WTC11 (cell line): ENCODE data around the gene DMC1.

Experiments
- CTCF ChIP-seq: fragments of 200-600 bp; IDR thresholded peaks from 2 replicates; pipeline ENCODE4 v1.8.0; 2022; ENCODE audit warnings: antibody characterized with exemption
- KAT7 ChIP-seq: sonication (generic); formaldehyde crosslinking; IDR thresholded peaks from 2 replicates; pipeline ENCODE4 v1.8.1; 2023; ENCODE audit warnings: missing genetic modification reagents, mild to moderate bottlenecking, borderline replicate concordance
- NFYB ChIP-seq: sonication (generic); formaldehyde crosslinking; conservative IDR thresholded peaks from 2 replicates; pipeline ENCODE4 v1.8.0; 2022; ENCODE audit warnings: low read depth, missing genetic modification reagents
- RELA ChIP-seq: sonication (generic); formaldehyde crosslinking; IDR thresholded peaks from 2 replicates; pipeline ENCODE4 v1.8.1; 2022; ENCODE audit warnings: missing genetic modification reagents, mild to moderate bottlenecking, borderline replicate concordance
- SMAD4 ChIP-seq: sonication (generic); formaldehyde crosslinking; IDR thresholded peaks from 2 replicates; pipeline ENCODE4 v1.8.0; 2022; ENCODE audit warnings: mild to moderate bottlenecking, missing genetic modification reagents
- ZNF121 ChIP-seq: sonication (generic); formaldehyde crosslinking; IDR thresholded peaks from 2 replicates; pipeline ENCODE4 v1.8.0; 2023; ENCODE audit warnings: missing genetic modification reagents
- ZNF532 ChIP-seq: fragments of 250-450 bp; sonication (Bioruptor Pico); IDR thresholded peaks from 2 replicates; pipeline ENCODE4 v1.9.0; 2021; ENCODE audit warnings: mild to moderate bottlenecking, borderline replicate concordance
- TF ChIP-seq, protein P1 (sequence below): sonication (generic); formaldehyde crosslinking; IDR thresholded peaks from 2 replicates; pipeline ENCODE4 v1.8.0; 2023; ENCODE audit warnings: mild to moderate bottlenecking, missing genetic modification reagents
- TF ChIP-seq, protein P2 (sequence below): fragments of 250-450 bp; sonication (Bioruptor Pico); IDR thresholded peaks from 2 replicates; pipeline ENCODE4 v2.1.2; 2022; ENCODE audit warnings: mild to moderate bottlenecking, moderate library complexity
- TF ChIP-seq, protein P3 (sequence below): sonication (generic); formaldehyde crosslinking; IDR thresholded peaks from 2 replicates; pipeline ENCODE4 v1.8.1; 2023; ENCODE audit warnings: mild to moderate bottlenecking, missing genetic modification reagents

GRCh38 chr22:38518620-38519019, 51.4 kb downstream of the DMC1 start:
- TF ChIP-seq CTCF (no peak), ZNF121 (no peak), SMAD4 (CRISPR knock-in tag) (no peak), NFYB (CRISPR knock-in tag) (no peak), ZNF532 (no peak), RELA (CRISPR knock-in tag) (no peak), KAT7 (CRISPR knock-in tag) (no peak)
- TF ChIP-seq, protein P1, sequence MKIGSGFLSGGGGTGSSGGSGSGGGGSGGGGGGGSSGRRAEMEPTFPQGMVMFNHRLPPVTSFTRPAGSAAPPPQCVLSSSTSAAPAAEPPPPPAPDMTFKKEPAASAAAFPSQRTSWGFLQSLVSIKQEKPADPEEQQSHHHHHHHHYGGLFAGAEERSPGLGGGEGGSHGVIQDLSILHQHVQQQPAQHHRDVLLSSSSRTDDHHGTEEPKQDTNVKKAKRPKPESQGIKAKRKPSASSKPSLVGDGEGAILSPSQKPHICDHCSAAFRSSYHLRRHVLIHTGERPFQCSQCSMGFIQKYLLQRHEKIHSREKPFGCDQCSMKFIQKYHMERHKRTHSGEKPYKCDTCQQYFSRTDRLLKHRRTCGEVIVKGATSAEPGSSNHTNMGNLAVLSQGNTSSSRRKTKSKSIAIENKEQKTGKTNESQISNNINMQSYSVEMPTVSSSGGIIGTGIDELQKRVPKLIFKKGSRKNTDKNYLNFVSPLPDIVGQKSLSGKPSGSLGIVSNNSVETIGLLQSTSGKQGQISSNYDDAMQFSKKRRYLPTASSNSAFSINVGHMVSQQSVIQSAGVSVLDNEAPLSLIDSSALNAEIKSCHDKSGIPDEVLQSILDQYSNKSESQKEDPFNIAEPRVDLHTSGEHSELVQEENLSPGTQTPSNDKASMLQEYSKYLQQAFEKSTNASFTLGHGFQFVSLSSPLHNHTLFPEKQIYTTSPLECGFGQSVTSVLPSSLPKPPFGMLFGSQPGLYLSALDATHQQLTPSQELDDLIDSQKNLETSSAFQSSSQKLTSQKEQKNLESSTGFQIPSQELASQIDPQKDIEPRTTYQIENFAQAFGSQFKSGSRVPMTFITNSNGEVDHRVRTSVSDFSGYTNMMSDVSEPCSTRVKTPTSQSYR (CRISPR knock-in tag) = no peak
- TF ChIP-seq, protein P2, sequence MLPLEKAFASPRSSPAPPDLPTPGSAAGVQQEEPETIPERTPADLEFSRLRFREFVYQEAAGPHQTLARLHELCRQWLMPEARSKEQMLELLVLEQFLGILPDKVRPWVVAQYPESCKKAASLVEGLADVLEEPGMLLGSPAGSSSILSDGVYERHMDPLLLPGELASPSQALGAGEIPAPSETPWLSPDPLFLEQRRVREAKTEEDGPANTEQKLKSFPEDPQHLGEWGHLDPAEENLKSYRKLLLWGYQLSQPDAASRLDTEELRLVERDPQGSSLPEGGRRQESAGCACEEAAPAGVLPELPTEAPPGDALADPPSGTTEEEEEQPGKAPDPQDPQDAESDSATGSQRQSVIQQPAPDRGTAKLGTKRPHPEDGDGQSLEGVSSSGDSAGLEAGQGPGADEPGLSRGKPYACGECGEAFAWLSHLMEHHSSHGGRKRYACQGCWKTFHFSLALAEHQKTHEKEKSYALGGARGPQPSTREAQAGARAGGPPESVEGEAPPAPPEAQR (CRISPR knock-in tag) = no peak
- TF ChIP-seq, protein P3, sequence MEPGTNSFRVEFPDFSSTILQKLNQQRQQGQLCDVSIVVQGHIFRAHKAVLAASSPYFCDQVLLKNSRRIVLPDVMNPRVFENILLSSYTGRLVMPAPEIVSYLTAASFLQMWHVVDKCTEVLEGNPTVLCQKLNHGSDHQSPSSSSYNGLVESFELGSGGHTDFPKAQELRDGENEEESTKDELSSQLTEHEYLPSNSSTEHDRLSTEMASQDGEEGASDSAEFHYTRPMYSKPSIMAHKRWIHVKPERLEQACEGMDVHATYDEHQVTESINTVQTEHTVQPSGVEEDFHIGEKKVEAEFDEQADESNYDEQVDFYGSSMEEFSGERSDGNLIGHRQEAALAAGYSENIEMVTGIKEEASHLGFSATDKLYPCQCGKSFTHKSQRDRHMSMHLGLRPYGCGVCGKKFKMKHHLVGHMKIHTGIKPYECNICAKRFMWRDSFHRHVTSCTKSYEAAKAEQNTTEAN (CRISPR knock-in tag) = no peak
